Liver (tissue), 9 donors: Measurements from ENCODE around the gene SH2D6. TPM values are rescaled to one million over a fixed set of nuclear protein-coding genes. Genes with fewer than 3 reads are reported as not detected.

Experiments used
- DNase-seq: peaks from one replicate; pipeline ENCODE4 v3.0.0-alpha.2; 2017; ENCODE audit warnings: low spot score
- H3K27ac ChIP-seq, 2 donors: one replicate each; pipeline ENCODE4 v1.7.0; 2013; ENCODE audit warnings: inconsistent platforms in 2 of 2, low read length in 2 of 2, control low read depth in 1 of 2, low read depth in 1 of 2, mild to moderate bottlenecking in 1 of 2
- H3K27me3 ChIP-seq, 4 donors: one replicate each; pipeline versions ENCODE4 v1.6.1 to v1.7.0; 2013; ENCODE audit warnings: low read length in 3 of 4, inconsistent platforms in 1 of 4, mild to moderate bottlenecking in 1 of 4, moderate library complexity in 1 of 4; ENCODE audit not compliant: control insufficient read depth in 4 of 4, insufficient read depth in 4 of 4
- H3K36me3 ChIP-seq, 4 donors: one replicate each; pipeline versions ENCODE4 v1.6.1 to v1.7.0; 2013; ENCODE audit warnings: low read length in 3 of 4, mild to moderate bottlenecking in 3 of 4, low read depth in 1 of 4, moderate library complexity in 1 of 4; ENCODE audit not compliant: control insufficient read depth in 4 of 4, insufficient read depth in 3 of 4
- H3K4me1 ChIP-seq, 4 donors: one replicate each; pipeline versions ENCODE4 v1.6.1 to v1.7.0; 2013; ENCODE audit warnings: low read length in 3 of 4, mild to moderate bottlenecking in 3 of 4, moderate library complexity in 1 of 4; ENCODE audit not compliant: control insufficient read depth in 4 of 4, insufficient read depth in 4 of 4
- H3K4me3 ChIP-seq, 3 donors: one replicate each; pipeline versions ENCODE4 v1.6.1 to v1.7.0; 2013; ENCODE audit warnings: low read length in 3 of 3, control low read depth in 1 of 3, low read depth in 1 of 3, mild to moderate bottlenecking in 1 of 3
- H3K9ac ChIP-seq, 2 donors: one replicate each; pipeline ENCODE4 v1.7.0; 2013; ENCODE audit warnings: low read length in 2 of 2, mild to moderate bottlenecking in 2 of 2, moderate library complexity in 2 of 2, control low read depth in 1 of 2, low read depth in 1 of 2
- H3K9me3 ChIP-seq, 4 donors: one replicate each; pipeline versions ENCODE4 v1.6.1 to v1.7.0; 2013; ENCODE audit warnings: low read length in 3 of 4; ENCODE audit not compliant: control insufficient read depth in 4 of 4
- EGR1 ChIP-seq, 2 donors: IDR thresholded peaks; 2 replicates each; pipeline ENCODE4 v1.6.1; 2016 to 2018; ENCODE audit warnings: antibody characterized with exemption in 2 of 2, low read depth in 2 of 2
- FOXA1 ChIP-seq: IDR thresholded peaks from 2 replicates; pipeline ENCODE4 v1.6.1; 2016; ENCODE audit warnings: antibody characterized with exemption
- FOXA2 ChIP-seq: IDR thresholded peaks from 2 replicates; pipeline ENCODE4 v1.6.1; 2016; ENCODE audit warnings: antibody characterized with exemption
- GABPA ChIP-seq, 2 donors: IDR thresholded peaks in 1 of 2; conservative IDR thresholded peaks in 1 of 2; 2 replicates each; pipeline ENCODE4 v1.6.1; 2016; ENCODE audit warnings: antibody characterized with exemption in 2 of 2, mild to moderate bottlenecking in 1 of 2, moderate library complexity in 1 of 2
- HNF4A ChIP-seq, 2 donors: conservative IDR thresholded peaks; 2 replicates each; pipeline ENCODE4 v1.6.1; 2016; ENCODE audit warnings: antibody characterized with exemption in 2 of 2, mild to moderate bottlenecking in 2 of 2
- HNF4G ChIP-seq: IDR thresholded peaks from 2 replicates; pipeline ENCODE4 v1.6.1; 2016; ENCODE audit warnings: antibody characterized with exemption
- JUND ChIP-seq, 2 donors: IDR thresholded peaks; 2 replicates each; pipeline ENCODE4 v1.6.1; 2016; ENCODE audit warnings: antibody characterized with exemption in 2 of 2
- NR2F2 ChIP-seq: IDR thresholded peaks from 2 replicates; pipeline ENCODE4 v1.6.1; 2016; ENCODE audit warnings: antibody characterized with exemption
- RAD21 ChIP-seq, 2 donors: IDR thresholded peaks; 2 replicates each; pipeline ENCODE4 v1.6.1; 2016; ENCODE audit warnings: antibody characterized with exemption in 2 of 2, mild to moderate bottlenecking in 2 of 2
- RXRA ChIP-seq, 2 donors: IDR thresholded peaks; 2 replicates each; pipeline ENCODE4 v1.6.1; 2017 to 2018; ENCODE audit warnings: antibody characterized with exemption in 2 of 2, mild to moderate bottlenecking in 1 of 2
- SP1 ChIP-seq: IDR thresholded peaks from 2 replicates; pipeline ENCODE4 v1.6.1; 2018; ENCODE audit warnings: antibody characterized with exemption, mild to moderate bottlenecking
- TAF1 ChIP-seq: conservative IDR thresholded peaks from 2 replicates; pipeline ENCODE4 v1.6.1; 2016; ENCODE audit warnings: antibody characterized with exemption, mild to moderate bottlenecking
- YY1 ChIP-seq: IDR thresholded peaks from 2 replicates; pipeline ENCODE4 v1.6.1; 2016; ENCODE audit warnings: antibody characterized with exemption, mild to moderate bottlenecking
- WGBS: extraction: QIAGEN DNeasy Blood & Tissue Kit; methylation state at CpG from one replicate; pipeline ENCODE4 v1.1.7; 2013; 5-methylcytosine and 5-hydroxymethylcytosine counted together
- polyA plus RNA-seq, 2 donors: library from polyadenylated mRNA; stranded (reverse) in 1 of 2; unstranded in 1 of 2; fragments of 200-250 nt in 1 of 2; fragments of >200 nt in 1 of 2; fragmentation: Nextera tagmentation in 1 of 2; extraction: Ambion mirVana in 1 of 2; gene quantifications; one replicate each; pipeline versions ENCODE4 v1.2.1 to v1.2.3, GENCODE V29; 2013 to 2015
- total RNA-seq, 2 donors: library from RNA; depleted of rRNA; stranded (reverse); fragments of >200 nt; gene quantifications; one replicate each; pipeline ENCODE4 v1.2.3, GENCODE V29; 2014
- TF ChIP-seq, protein P1 (sequence below): IDR thresholded peaks from 2 replicates; pipeline ENCODE4 v1.6.1; 2016; ENCODE audit warnings: antibody characterized with exemption
- TF ChIP-seq, protein P2 (sequence below): fragments of 150-350 bp; IDR thresholded peaks from 2 replicates; pipeline ENCODE4 v1.5.1; 2017; ENCODE audit warnings: improper control_type of control experiment, low read depth, low read length; ENCODE audit not compliant: missing input control
- TF ChIP-seq, protein P3 (sequence below): IDR thresholded peaks from 2 replicates; pipeline ENCODE4 v1.6.1; 2016; ENCODE audit warnings: antibody characterized with exemption, mild to moderate bottlenecking
- TF ChIP-seq, protein P4 (sequence below): IDR thresholded peaks from 2 replicates; pipeline ENCODE4 v1.6.1; 2016; ENCODE audit warnings: antibody characterized with exemption
- TF ChIP-seq, protein P5 (sequence below): IDR thresholded peaks from 2 replicates; pipeline ENCODE4 v1.6.1; 2016; ENCODE audit warnings: antibody characterized with exemption
- donor health status: healthy.
- donor health status: healthy.
- donor health status: healthy.
- donor health status: healthy.
- donor health status: healthy.

Gene SH2D6
- total and polyA plus RNA-seq, 4 donors, result 0.28 to 0.92 (median 0.39) TPM; not detected in 1

DNA sequence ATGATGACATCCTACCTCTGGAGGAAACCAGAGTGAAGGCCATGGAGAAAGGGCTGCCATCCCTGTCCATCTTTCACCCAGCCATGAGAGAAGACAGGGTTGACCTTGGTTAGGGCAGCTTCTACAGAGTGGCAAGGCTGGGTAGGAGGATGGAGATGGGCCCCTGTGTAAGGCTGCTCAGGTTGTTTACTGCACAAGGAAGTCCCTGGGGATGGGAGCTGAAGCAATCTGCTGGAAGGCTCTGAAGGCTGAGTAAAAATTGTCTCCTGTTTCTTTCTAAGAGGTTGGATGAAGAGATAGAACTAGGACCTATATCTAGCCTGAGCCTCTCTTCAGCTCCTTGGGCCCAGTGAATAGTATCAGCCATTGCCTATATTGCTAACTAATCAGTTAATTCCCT lies 49.6 kb upstream of the SH2D6 start:
- no peaks in the 10 kb centered on the region for H3K9me3 ChIP-seq
- TF ChIP-seq RAD21 (IDR thresholded peaks at IDR 0.05), result no peak
- no peak for TF ChIP-seq HNF4G
- TF ChIP-seq SP1, result no peak
- TF ChIP-seq, protein P1, sequence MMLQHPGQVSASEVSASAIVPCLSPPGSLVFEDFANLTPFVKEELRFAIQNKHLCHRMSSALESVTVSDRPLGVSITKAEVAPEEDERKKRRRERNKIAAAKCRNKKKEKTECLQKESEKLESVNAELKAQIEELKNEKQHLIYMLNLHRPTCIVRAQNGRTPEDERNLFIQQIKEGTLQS, result no peak
- no peak for TF ChIP-seq YY1
- no peak for TF ChIP-seq GABPA (IDR thresholded peaks at IDR 0.05 in 1 of 2, conservative IDR thresholded peaks at IDR 0.05 in 1 of 2)
- no peak for TF ChIP-seq FOXA2
- TF ChIP-seq, protein P2, sequence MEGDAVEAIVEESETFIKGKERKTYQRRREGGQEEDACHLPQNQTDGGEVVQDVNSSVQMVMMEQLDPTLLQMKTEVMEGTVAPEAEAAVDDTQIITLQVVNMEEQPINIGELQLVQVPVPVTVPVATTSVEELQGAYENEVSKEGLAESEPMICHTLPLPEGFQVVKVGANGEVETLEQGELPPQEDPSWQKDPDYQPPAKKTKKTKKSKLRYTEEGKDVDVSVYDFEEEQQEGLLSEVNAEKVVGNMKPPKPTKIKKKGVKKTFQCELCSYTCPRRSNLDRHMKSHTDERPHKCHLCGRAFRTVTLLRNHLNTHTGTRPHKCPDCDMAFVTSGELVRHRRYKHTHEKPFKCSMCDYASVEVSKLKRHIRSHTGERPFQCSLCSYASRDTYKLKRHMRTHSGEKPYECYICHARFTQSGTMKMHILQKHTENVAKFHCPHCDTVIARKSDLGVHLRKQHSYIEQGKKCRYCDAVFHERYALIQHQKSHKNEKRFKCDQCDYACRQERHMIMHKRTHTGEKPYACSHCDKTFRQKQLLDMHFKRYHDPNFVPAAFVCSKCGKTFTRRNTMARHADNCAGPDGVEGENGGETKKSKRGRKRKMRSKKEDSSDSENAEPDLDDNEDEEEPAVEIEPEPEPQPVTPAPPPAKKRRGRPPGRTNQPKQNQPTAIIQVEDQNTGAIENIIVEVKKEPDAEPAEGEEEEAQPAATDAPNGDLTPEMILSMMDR, result no peak
- TF ChIP-seq HNF4A (conservative IDR thresholded peaks at IDR 0.05), result no peak
- TF ChIP-seq EGR1 (IDR thresholded peaks at IDR 0.05; ENCODE audit: low read depth in 2 of 2), result no peak
- TF ChIP-seq, protein P3, sequence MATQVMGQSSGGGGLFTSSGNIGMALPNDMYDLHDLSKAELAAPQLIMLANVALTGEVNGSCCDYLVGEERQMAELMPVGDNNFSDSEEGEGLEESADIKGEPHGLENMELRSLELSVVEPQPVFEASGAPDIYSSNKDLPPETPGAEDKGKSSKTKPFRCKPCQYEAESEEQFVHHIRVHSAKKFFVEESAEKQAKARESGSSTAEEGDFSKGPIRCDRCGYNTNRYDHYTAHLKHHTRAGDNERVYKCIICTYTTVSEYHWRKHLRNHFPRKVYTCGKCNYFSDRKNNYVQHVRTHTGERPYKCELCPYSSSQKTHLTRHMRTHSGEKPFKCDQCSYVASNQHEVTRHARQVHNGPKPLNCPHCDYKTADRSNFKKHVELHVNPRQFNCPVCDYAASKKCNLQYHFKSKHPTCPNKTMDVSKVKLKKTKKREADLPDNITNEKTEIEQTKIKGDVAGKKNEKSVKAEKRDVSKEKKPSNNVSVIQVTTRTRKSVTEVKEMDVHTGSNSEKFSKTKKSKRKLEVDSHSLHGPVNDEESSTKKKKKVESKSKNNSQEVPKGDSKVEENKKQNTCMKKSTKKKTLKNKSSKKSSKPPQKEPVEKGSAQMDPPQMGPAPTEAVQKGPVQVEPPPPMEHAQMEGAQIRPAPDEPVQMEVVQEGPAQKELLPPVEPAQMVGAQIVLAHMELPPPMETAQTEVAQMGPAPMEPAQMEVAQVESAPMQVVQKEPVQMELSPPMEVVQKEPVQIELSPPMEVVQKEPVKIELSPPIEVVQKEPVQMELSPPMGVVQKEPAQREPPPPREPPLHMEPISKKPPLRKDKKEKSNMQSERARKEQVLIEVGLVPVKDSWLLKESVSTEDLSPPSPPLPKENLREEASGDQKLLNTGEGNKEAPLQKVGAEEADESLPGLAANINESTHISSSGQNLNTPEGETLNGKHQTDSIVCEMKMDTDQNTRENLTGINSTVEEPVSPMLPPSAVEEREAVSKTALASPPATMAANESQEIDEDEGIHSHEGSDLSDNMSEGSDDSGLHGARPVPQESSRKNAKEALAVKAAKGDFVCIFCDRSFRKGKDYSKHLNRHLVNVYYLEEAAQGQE, result no peak
- TF ChIP-seq TAF1, result no peak
- TF ChIP-seq, protein P4, sequence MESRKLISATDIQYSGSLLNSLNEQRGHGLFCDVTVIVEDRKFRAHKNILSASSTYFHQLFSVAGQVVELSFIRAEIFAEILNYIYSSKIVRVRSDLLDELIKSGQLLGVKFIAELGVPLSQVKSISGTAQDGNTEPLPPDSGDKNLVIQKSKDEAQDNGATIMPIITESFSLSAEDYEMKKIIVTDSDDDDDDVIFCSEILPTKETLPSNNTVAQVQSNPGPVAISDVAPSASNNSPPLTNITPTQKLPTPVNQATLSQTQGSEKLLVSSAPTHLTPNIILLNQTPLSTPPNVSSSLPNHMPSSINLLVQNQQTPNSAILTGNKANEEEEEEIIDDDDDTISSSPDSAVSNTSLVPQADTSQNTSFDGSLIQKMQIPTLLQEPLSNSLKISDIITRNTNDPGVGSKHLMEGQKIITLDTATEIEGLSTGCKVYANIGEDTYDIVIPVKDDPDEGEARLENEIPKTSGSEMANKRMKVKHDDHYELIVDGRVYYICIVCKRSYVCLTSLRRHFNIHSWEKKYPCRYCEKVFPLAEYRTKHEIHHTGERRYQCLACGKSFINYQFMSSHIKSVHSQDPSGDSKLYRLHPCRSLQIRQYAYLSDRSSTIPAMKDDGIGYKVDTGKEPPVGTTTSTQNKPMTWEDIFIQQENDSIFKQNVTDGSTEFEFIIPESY, result no peak
- no peak for TF ChIP-seq RXRA (IDR thresholded peaks at IDR 0.05)
- TF ChIP-seq JUND (IDR thresholded peaks at IDR 0.05), result no peak
- TF ChIP-seq NR2F2, result no peak
- no peak for TF ChIP-seq FOXA1
- H3K4me1 ChIP-seq, result peaks cover 0 to 7% (median 6%) of the 10 kb centered on the region in 4 donors
- H3K9ac ChIP-seq, result no peak overlapping the region
- no peak overlapping the region for H3K4me3 ChIP-seq
- H3K36me3 ChIP-seq, result peaks cover 0 to 2% (median 1%) of the 10 kb centered on the region in 4 donors
- no peak for DNase-seq
- no peak overlapping the region for H3K27ac ChIP-seq
- H3K27me3 ChIP-seq, result no peaks in the 10 kb centered on the region

DNA sequence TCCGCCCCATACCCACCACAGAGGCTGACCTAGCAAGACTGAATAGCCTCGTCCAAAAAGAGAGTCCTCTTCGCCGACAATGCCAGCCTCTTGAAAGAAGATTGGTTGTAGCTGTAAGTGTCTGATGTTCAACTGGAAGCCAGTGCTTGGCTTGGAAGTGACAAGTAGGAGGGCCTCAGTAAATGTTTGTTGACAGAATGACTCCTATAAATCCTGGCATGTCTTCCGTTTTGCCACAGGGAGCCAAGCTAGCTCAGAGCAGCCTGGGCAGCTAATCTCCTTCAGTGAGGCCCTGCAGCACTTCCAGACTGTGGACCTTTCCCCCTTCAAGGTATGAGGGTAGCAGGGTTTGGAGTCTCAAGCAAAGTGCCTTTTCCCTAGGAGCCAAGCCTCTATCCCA lies 49.0 kb upstream of the SH2D6 start:
- H3K27me3 ChIP-seq, result no peaks in the 10 kb centered on the region
- H3K4me3 ChIP-seq, result no peak overlapping the region
- peaks cover 0 to 2% (median 1%) of the 10 kb centered on the region in 4 donors for H3K36me3 ChIP-seq
- H3K9me3 ChIP-seq, result no peaks in the 10 kb centered on the region
- peaks cover 0 to 7% (median 6%) of the 10 kb centered on the region in 4 donors for H3K4me1 ChIP-seq
- DNase-seq, result no peak
- H3K27ac ChIP-seq, result no peak overlapping the region
- H3K9ac ChIP-seq, result no peak overlapping the region
- 87% methylated on average over 5 of the region's 5 CpGs for WGBS
- TF ChIP-seq, protein P3, result no peak
- TF ChIP-seq JUND (IDR thresholded peaks at IDR 0.05), result no peak
- TF ChIP-seq, protein P1, result no peak
- TF ChIP-seq HNF4G, result no peak
- TF ChIP-seq GABPA (IDR thresholded peaks at IDR 0.05 in 1 of 2, conservative IDR thresholded peaks at IDR 0.05 in 1 of 2), result no peak
- no peak for TF ChIP-seq RXRA (IDR thresholded peaks at IDR 0.05)
- TF ChIP-seq, protein P5, sequence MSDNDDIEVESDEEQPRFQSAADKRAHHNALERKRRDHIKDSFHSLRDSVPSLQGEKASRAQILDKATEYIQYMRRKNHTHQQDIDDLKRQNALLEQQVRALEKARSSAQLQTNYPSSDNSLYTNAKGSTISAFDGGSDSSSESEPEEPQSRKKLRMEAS, result no peak
- TF ChIP-seq HNF4A (conservative IDR thresholded peaks at IDR 0.05), result no peak
- TF ChIP-seq, protein P4, result no peak
- no peak for TF ChIP-seq TAF1
